Right ventricle myocardium superior (tissue), 1 donor: ENCODE data around the gene KRTAP27-1. TPM values are rescaled to one million over a fixed set of nuclear protein-coding genes. Genes with fewer than 3 reads are reported as not detected.

ENCODE experiments used
- ATAC-seq: fragments of 200-7000 bp; cut with Tn5 transposase; one replicate; pipeline ENCODE4 v1.9.1; 2020; ENCODE audit warnings: mild to moderate bottlenecking; ENCODE audit not compliant: poor library complexity
- DNase-seq: peaks from one replicate; pipeline ENCODE4 v3.0.0-alpha.2; 2020
- intact Hi-C: fragments of 100-400 bp; cut with DNase I; formaldehyde crosslinking; loops from one replicate; pipeline ENCODE4 v1.11.2; 2022
- long read RNA-seq: library from polyadenylated mRNA; unstranded; transcript quantifications from one replicate; pipeline ENCODE4 v2.0.0, GENCODE V29; 2021
- total RNA-seq: library from RNA; stranded (reverse); fragmentation: NEBNext Ultra II Directional; extraction: Animal tissue kit (Norgen Biotek cat#: 25700); gene quantifications from one replicate; pipeline ENCODE4 v1.2.1, GENCODE V29; 2021
- donor health status: DM: no; HTN: yes; CAD: no; lungs with severe emphysema.

The KRTAP27-1 gene
- not detected for total RNA-seq
- long read RNA-seq: 0 reads

- ATAC-seq (no peak), DNase-seq (no peak)
- intact Hi-C loops: no loop called here
Observed at GRCh38 chr21:30337276-30337744, at the start of gene KRTAP27-1. Gene KRTAP27-1, minus strand, starts transcription at chr21:30337694. Its CDS starts 26 bp downstream, at chr21:30337668.

GRCh38 chr21:30382201-30382600 is 44.7 kb upstream of the KRTAP27-1 start:
- intact Hi-C loops: no loop called here
- no peak for DNase-seq
- ATAC-seq: no peak

- ATAC-seq (no peak), DNase-seq (no peak)
- intact Hi-C loops: no loop called here
Observed at GRCh38 chr21:30372139-30372770, 34.8 kb upstream of the KRTAP27-1 start, which contains the start of gene KRTAP13-2. Gene KRTAP13-2, minus strand, starts transcription at chr21:30372271. Its CDS starts 58 bp downstream, at chr21:30372213.

GRCh38 chr21:30355906-30356305 is 18.4 kb upstream of the KRTAP27-1 start:
- ATAC-seq (no peak), DNase-seq (no peak)
- intact Hi-C loops: no loop called here

GRCh38 chr21:30354308-30355005 is 17.0 kb upstream of the KRTAP27-1 start:
- ATAC-seq: no peak
- DNase-seq: no peak
- intact Hi-C loops: no loop called here

GRCh38 chr21:30351534-30351933 is 14.0 kb upstream of the KRTAP27-1 start:
- ATAC-seq: no peak
- no peak for DNase-seq
- intact Hi-C loops: no loop called here

- intact Hi-C loops: loop anchor here (10.0 kb wide), 1 partner anchor 735 kb away; no protein-coding TSS in a partner anchor
- no peak for DNase-seq
- no peak for ATAC-seq
Observed at GRCh38 chr21:30349572-30349971, 12.1 kb upstream of the KRTAP27-1 start.

GRCh38 chr21:30348506-30348905 is 11.0 kb upstream of the KRTAP27-1 start, which contains the start of gene KRTAP23-1:
Gene KRTAP23-1, minus strand, starts transcription at chr21:30348606. Its CDS starts 0 bp downstream, at chr21:30348606.
- DNase-seq (no peak), ATAC-seq (no peak)
- intact Hi-C loops: loop anchor here (10.0 kb wide), 1 partner anchor 736 kb away; no protein-coding TSS in a partner anchor

GRCh38 chr21:30345014-30345413 is 7.5 kb upstream of the KRTAP27-1 start:
- DNase-seq (no peak), ATAC-seq (no peak)
- intact Hi-C loops: loop anchor here (10.0 kb wide), 1 partner anchor 740 kb away; no protein-coding TSS in a partner anchor

- intact Hi-C loops: loop anchor here (10.0 kb wide), 1 partner anchor 744 kb away; no protein-coding TSS in a partner anchor
- ATAC-seq: no peak
- DNase-seq: peak; percentile 39
Observed at GRCh38 chr21:30340714-30341573, 3.5 kb upstream of the KRTAP27-1 start.

- intact Hi-C loops: no loop called here
- DNase-seq (no peak), ATAC-seq (no peak)
Observed at GRCh38 chr21:30338717-30339116, 1.2 kb upstream of the KRTAP27-1 start.

- ATAC-seq (no peak), DNase-seq (no peak)
- intact Hi-C loops: no loop called here
Observed at GRCh38 chr21:30337772-30338171, 278 bp upstream of the KRTAP27-1 start.

- intact Hi-C loops: no loop called here
- ATAC-seq: no peak
- no peak for DNase-seq
Observed at GRCh38 chr21:30336596-30336995, 898 bp downstream of the KRTAP27-1 start.

- DNase-seq: no peak
- intact Hi-C loops: no loop called here
- no peak for ATAC-seq
Observed at GRCh38 chr21:30333736-30334135, 3.8 kb downstream of the KRTAP27-1 start.

- DNase-seq: no peak
- ATAC-seq: no peak
- intact Hi-C loops: no loop called here
Observed at GRCh38 chr21:30332681-30333080, 4.8 kb downstream of the KRTAP27-1 start.

- no peak for ATAC-seq
- intact Hi-C loops: no loop called here
- no peak for DNase-seq
Observed at GRCh38 chr21:30329203-30329875, 8.2 kb downstream of the KRTAP27-1 start.

- ATAC-seq (no peak), DNase-seq (no peak)
- intact Hi-C loops: no loop called here
Observed at GRCh38 chr21:30326390-30326789, 11.1 kb downstream of the KRTAP27-1 start.

- intact Hi-C loops: no loop called here
- DNase-seq: no peak
- ATAC-seq: no peak
Observed at GRCh38 chr21:30320215-30320614, 17.3 kb downstream of the KRTAP27-1 start, which contains the start of gene KRTAP26-1. Gene KRTAP26-1, minus strand, starts transcription at chr21:30320315. Its CDS starts 280 bp downstream, at chr21:30320035.
